Right lobe of liver (tissue), 4 donors: ENCODE results near the gene SLC50A1.

Experiments
- CTCF ChIP-seq, 4 donors: fragments of 200-600 bp in 3 of 4; fragments of 450-650 bp in 1 of 4; IDR thresholded peaks; one replicate each; pipeline versions ENCODE4 v1.5.1 to v1.8.0; 2016 to 2022; ENCODE audit warnings: antibody characterized with exemption in 4 of 4, mild to moderate bottlenecking in 2 of 4
- POLR2A ChIP-seq: fragments of 450-650 bp; IDR thresholded peaks from one replicate; pipeline ENCODE4 v1.6.1; 2017; ENCODE audit warnings: antibody characterized with exemption, mild to moderate bottlenecking
- donor health status: DM: no; HTN: no; CAD: no.
- donor health status: DM: no; HTN: no; CAD: no.
- donor health status: DM: no; HTN: yes; CAD: no.

GRCh38 chr1:155099331-155099730, 36.3 kb upstream of the SLC50A1 start:
- TF ChIP-seq CTCF (IDR thresholded peaks at IDR 0.05) (no peak), POLR2A (no peak)
